ENCODE measurements around the gene TBCD. TPM values are rescaled to one million over a fixed set of nuclear protein-coding genes. Genes with fewer than 3 reads are reported as not detected.

TBCD gene
- total RNA-seq, 1 experiment from 2014 or later = 129 TPM

DNA sequence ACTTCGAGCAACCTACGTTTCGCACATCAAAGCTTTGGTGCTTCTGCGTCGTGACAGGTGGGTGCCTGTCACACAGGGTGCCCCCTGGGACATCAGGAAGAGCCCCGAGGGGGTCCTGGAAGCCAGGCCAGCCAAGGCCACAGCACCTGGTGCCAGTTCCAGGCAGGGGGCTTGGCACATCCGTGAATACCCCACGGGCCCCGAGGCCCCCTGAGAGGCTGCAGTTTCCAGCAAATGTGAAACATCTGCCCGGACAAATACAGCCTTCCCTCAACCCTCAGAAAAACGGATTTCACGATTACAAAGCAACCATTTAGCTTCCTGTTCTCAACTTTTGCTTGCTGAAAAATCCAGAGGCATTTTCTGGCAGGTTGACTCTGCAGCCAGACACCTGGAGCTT, 218.2 kb downstream of the TBCD start:
- Mint-ChIP-seq H3K4me3 (no peak overlapping the region), H3K27ac (no peak overlapping the region), H3K9me3 (peaks cover 2% of the 10 kb centered on the region in 2 experiments; a peak in 2 of 5 replicates), H3K36me3 (ENCODE audit: insufficient read depth in 1 of 3, low read depth in 3 of 3) (peaks cover 0 to 5% (median 0%) of the 10 kb centered on the region in 3 experiments; a peak in 1 of 7 replicates), H3K27me3 (ENCODE audit: low read depth) (no peaks in the 10 kb centered on the region), H3K4me1 (no peaks in the 10 kb centered on the region)
- H3K4me2 ChIP-seq (ENCODE audit: insufficient read depth, insufficient read length, low read length) = no peak overlapping the region
- no peaks in the 10 kb centered on the region for H3K27me3 ChIP-seq (ENCODE audit: insufficient read depth, low read length)
- H3K79me2 ChIP-seq (ENCODE audit: insufficient read depth, low read length) = no peaks in the 10 kb centered on the region
- no peak overlapping the region for H2AFZ ChIP-seq (ENCODE audit: low read length)
- WGBS (ENCODE audit: extremely low coverage, insufficient read length, low lambda C conversion rate) = no CpG with 5 or more reads among the region's 12 CpGs
- no peak overlapping the region for H4K5ac ChIP-seq (ENCODE audit: insufficient read length, low read depth, low read length)
- H3K9me3 ChIP-seq (ENCODE audit: control insufficient read depth, low read depth, low read length) = no peaks in the 10 kb centered on the region
- no peak overlapping the region for H3K4ac ChIP-seq (ENCODE audit: low read depth, low read length)
- DNase-seq = peak; percentile 16
- no peaks in the 10 kb centered on the region for H4K20me1 ChIP-seq (ENCODE audit: control insufficient read depth, insufficient read depth, insufficient read length)
- no peak overlapping the region for H3K9ac ChIP-seq (ENCODE audit: extremely low read depth, insufficient read length, low read length)
- H2BK5ac ChIP-seq (ENCODE audit: insufficient read length, low read length) = no peak overlapping the region
- H2AK5ac ChIP-seq (ENCODE audit: insufficient read length, low read length) = no peak overlapping the region
- H3K14ac ChIP-seq (ENCODE audit: insufficient read depth, low read length) = no peak overlapping the region
- H2BK20ac ChIP-seq (ENCODE audit: low read depth, low read length, poor library complexity, severe bottlenecking) = no peak overlapping the region
- no peak overlapping the region for H3T11ph ChIP-seq (ENCODE audit: low read length)
- H2BK120ac ChIP-seq (ENCODE audit: low read depth, low read length, poor library complexity, severe bottlenecking) = no peak overlapping the region
- H3K27ac ChIP-seq (ENCODE audit: insufficient read length, low read depth, low read length) = no peak overlapping the region
- H3K23me2 ChIP-seq (ENCODE audit: insufficient read length, low read depth, low read length, poor library complexity, severe bottlenecking) = no peaks in the 10 kb centered on the region
- H4K91ac ChIP-seq (ENCODE audit: insufficient read length, low read depth, low read length) = no peak overlapping the region
- no peak overlapping the region for H2BK15ac ChIP-seq (ENCODE audit: low read depth, low read length)
- H3K4me1 ChIP-seq (ENCODE audit: insufficient read depth, low read length) = no peaks in the 10 kb centered on the region
- no peak overlapping the region for H2BK12ac ChIP-seq (ENCODE audit: insufficient read length, low read depth, low read length)
- H3K79me1 ChIP-seq (ENCODE audit: insufficient read depth, low read depth, low read length, poor library complexity, severe bottlenecking) = no peaks in the 10 kb centered on the region
- H4K8ac ChIP-seq (replicated peaks; ENCODE audit: insufficient read length, low read depth, low read length) = no peak overlapping the region
- no peak overlapping the region for H3K23ac ChIP-seq (ENCODE audit: insufficient read length, low read depth, low read length)
- H3K56ac ChIP-seq (ENCODE audit: insufficient read length, low read depth, low read length) = no peak overlapping the region
- TF ChIP-seq, protein P1, sequence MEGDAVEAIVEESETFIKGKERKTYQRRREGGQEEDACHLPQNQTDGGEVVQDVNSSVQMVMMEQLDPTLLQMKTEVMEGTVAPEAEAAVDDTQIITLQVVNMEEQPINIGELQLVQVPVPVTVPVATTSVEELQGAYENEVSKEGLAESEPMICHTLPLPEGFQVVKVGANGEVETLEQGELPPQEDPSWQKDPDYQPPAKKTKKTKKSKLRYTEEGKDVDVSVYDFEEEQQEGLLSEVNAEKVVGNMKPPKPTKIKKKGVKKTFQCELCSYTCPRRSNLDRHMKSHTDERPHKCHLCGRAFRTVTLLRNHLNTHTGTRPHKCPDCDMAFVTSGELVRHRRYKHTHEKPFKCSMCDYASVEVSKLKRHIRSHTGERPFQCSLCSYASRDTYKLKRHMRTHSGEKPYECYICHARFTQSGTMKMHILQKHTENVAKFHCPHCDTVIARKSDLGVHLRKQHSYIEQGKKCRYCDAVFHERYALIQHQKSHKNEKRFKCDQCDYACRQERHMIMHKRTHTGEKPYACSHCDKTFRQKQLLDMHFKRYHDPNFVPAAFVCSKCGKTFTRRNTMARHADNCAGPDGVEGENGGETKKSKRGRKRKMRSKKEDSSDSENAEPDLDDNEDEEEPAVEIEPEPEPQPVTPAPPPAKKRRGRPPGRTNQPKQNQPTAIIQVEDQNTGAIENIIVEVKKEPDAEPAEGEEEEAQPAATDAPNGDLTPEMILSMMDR (conservative IDR thresholded peaks at IDR 0.05) = no peak
- H3K18ac ChIP-seq (ENCODE audit: insufficient read length, low read depth, low read length) = no peak overlapping the region
